GM13976 (cell line): ENCODE measurements around the gene SPECC1L.

ENCODE experiments used
- DNase-seq: peaks from one replicate; pipeline ENCODE4 v3.0.0; 2012; ENCODE audit warnings: low spot score
- CTCF ChIP-seq: IDR thresholded peaks from 2 replicates; pipeline ENCODE4 v1.5.1; 2012; ENCODE audit warnings: borderline replicate concordance, mild to moderate bottlenecking; ENCODE audit not compliant: insufficient read depth; ENCODE audit errors: extremely low read depth, missing control alignments, control extremely low read depth
- in situ Hi-C: fragments of 300-500 bp; cut with MboI; formaldehyde crosslinking; loops from one replicate; pipeline ENCODE4 v1.12.0; 2022; ENCODE audit warnings: low sequenced_read_pairs, mixed read lengths, inconsistent platforms; ENCODE audit not compliant: unreplicated experiment

SPECC1L gene

DNA sequence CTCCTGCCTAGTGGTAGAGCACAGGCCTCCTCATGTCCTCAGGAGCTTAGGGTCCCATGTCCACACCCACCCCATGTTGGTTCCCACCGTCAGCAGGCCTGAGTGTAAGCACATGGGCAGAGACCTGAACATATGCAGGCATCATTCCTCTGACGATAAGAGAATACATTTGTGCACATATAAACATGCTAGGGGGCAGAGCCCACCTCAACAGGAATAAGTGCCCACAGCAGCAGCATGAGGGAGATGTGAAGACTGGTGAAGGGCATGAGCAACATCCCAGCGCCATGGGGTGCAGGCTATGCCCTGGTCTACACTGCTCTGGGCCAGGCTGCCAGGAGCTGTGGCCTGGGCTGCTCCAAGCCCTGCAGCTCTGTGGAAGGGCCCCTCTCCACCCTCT lies 173.6 kb downstream of the SPECC1L start:
- no peak for DNase-seq
- in situ Hi-C loops, result no loop called here
- no peak for TF ChIP-seq CTCF

- in situ Hi-C loops, result no loop called here
- TF ChIP-seq CTCF, result no peak
- no peak for DNase-seq
Measured at GRCh38 chr22:24444729-24445466, 174.3 kb downstream of the SPECC1L start.

DNA sequence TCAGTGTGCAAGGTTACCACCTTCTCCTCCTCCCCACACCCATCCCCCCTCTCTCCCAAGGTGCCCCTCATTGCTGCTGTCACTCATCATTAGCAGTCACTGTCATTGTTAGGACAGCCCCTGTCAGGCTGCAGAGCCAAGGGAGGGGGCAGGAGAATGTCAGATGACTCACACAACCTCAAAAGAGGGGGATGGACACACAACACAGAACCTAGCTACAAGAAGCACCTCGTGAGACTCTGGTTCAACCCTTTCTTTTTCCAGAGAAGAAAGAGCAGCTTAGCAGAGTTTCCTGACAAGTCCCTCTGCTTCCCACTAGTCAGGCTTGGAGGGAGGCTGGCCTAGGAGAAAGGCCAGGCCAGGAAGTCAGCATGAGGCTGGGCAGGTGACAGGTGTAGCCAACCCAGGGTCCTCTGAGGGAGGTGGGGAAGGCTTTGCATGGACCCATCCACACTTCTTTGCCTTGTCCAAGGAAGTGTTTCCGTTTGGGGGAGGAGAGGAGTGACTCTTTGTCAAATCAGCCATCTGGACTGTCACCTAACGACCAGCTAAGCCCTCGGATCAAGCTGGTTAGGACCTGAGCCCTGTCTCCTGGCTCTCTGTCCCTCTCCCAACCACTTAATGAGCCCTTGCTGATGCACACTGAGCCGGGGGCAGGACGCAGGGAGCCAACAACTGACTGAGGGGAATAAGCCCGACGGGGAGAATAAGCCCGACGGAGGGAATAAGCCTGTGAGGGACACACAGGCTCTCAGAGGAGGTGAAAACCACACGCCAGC lies 175.0 kb downstream of the SPECC1L start:
- in situ Hi-C loops, result no loop called here
- DNase-seq, result peak; percentile 53
- TF ChIP-seq CTCF, result no peak

- in situ Hi-C loops, result no loop called here
- DNase-seq, result no peak
- TF ChIP-seq CTCF, result no peak
Measured at GRCh38 chr22:24446260-24446611, 175.6 kb downstream of the SPECC1L start.

- no peak for TF ChIP-seq CTCF
- no peak for DNase-seq
- in situ Hi-C loops, result no loop called here
Measured at GRCh38 chr22:24450610-24451009, 180.0 kb downstream of the SPECC1L start.

GRCh38 chr22:24451162-24451561 lies 180.5 kb downstream of the SPECC1L start:
- in situ Hi-C loops, result no loop called here
- no peak for DNase-seq
- TF ChIP-seq CTCF, result no peak
